Esophagus mucosa (tissue), 1 donor: ENCODE measurements around the gene VN1R4. TPM values are rescaled to one million over a fixed set of nuclear protein-coding genes. Genes with fewer than 3 reads are reported as not detected.
"Not testable (repeated sequence)": the region's sequence is repeated elsewhere in the genome, so short reads cannot be mapped to it uniquely, and the experiment has no call there.

Source experiments
- ATAC-seq: fragments of 200-7000 bp; cut with Tn5 transposase; one replicate; pipeline ENCODE4 v1.9.1; 2020
- total RNA-seq: library from RNA; stranded (reverse); gene quantifications from one replicate; pipeline ENCODE4 v1.2.4, GENCODE V29; 2023
- donor health status: DM: yes; HTN: yes; CAD: no.

The VN1R4 gene, protein sequence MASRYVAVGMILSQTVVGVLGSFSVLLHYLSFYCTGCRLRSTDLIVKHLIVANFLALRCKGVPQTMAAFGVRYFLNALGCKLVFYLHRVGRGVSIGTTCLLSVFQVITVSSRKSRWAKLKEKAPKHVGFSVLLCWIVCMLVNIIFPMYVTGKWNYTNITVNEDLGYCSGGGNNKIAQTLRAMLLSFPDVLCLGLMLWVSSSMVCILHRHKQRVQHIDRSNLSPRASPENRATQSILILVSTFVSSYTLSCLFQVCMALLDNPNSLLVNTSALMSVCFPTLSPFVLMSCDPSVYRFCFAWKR
- not detected for total RNA-seq

GRCh38 chr19:53267623-53268022, at the start of gene VN1R4:
VN1R4 (minus strand) TSS chr19:53267723; CDS start chr19:53267665, 58 bp downstream.
- not testable (repeated sequence) for ATAC-seq

GRCh38 chr19:53311897-53312296, 44.4 kb upstream of the VN1R4 start:
- no peak for ATAC-seq

DNA sequence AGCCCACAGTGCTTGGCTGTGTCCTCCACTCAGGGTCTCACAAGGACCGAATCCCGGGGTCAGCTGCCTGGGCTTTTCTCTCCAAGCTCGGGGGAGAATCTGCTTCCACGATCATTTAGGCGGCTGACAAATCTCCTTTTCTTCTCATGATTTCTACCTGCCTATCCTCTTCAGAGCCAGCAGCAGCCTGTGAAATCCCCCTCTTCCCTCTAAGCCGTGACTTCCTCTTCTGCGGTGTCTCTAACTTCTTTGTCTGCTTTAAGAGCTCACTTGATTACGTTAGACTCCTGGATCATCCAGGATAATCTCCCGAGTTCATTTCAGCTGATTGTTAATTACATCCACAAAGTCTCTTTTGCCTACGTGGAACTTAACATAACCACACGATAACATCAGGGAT, 43.5 kb upstream of the VN1R4 start:
- ATAC-seq, result no peak

- ATAC-seq, result no peak
Measured at GRCh38 chr19:53308339-53308811, 40.9 kb upstream of the VN1R4 start.

GRCh38 chr19:53301341-53301740, 33.8 kb upstream of the VN1R4 start:
- not testable (repeated sequence) for ATAC-seq

GRCh38 chr19:53294786-53295441, 27.4 kb upstream of the VN1R4 start:
- no peak for ATAC-seq

DNA sequence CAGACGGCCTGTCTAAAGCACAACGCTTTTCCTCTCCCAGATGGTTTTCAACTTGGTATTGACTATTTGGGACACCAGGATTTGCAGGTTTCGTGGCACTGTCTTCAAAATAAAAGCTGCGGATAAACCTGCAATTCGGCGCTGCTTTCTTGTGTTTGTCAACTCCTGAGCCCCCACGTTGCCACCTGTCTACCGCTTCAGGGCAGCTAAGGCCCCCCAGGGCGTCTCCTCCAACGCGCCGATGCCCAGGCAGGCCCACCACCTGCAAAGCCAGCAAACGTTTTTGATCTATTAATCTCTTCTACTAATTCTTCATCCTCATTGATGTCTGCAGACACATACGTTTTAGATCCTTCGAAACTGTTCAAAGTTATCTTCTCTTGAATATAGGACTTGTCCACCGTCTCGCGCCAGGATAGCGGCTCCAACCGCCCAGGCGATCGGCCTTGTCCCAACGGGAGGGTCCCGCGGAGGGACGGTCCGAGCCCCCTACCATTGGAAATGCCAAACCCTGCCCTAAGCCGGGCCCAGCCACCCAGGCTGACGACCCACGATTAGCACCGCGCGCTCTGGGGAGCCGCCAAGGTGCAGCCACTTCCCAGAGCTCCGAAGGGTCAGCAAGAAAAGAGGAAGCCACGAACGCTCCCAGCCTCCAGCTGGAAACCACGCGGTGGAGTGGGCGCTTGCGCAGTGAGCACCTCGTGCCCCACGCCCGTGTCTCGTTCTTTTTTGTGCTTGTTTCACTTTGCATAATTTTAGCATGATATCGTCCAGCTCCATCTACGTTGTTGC, 23.4 kb upstream of the VN1R4 start:
- ATAC-seq, result no peak

GRCh38 chr19:53285087-53285486, 17.6 kb upstream of the VN1R4 start:
- ATAC-seq, result no peak

- not testable (repeated sequence) for ATAC-seq
Measured at GRCh38 chr19:53281947-53282346, 14.4 kb upstream of the VN1R4 start.

DNA sequence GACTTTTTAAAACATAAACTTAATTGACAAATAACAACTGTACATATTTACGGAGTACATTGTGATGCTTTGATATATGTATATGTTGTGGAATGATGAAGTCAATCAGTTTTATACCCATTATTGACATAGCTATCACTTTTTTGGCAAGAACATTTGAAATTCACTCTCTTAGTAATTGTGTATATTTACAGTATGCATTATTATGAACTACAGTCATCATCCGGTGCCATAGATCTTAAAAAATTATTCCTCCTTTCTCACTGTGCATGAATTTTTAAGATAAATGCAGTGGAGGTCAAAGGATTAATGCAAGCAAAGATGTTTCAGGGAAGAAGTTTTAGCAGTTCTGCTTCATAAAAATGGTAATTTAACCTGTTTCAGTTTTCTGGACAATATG, 8.0 kb upstream of the VN1R4 start:
- no peak for ATAC-seq

- ATAC-seq, result no peak
Measured at GRCh38 chr19:53272044-53272443, 4.5 kb upstream of the VN1R4 start.

- ATAC-seq, result not testable (repeated sequence)
Measured at GRCh38 chr19:53269861-53270260, 2.3 kb upstream of the VN1R4 start.

DNA sequence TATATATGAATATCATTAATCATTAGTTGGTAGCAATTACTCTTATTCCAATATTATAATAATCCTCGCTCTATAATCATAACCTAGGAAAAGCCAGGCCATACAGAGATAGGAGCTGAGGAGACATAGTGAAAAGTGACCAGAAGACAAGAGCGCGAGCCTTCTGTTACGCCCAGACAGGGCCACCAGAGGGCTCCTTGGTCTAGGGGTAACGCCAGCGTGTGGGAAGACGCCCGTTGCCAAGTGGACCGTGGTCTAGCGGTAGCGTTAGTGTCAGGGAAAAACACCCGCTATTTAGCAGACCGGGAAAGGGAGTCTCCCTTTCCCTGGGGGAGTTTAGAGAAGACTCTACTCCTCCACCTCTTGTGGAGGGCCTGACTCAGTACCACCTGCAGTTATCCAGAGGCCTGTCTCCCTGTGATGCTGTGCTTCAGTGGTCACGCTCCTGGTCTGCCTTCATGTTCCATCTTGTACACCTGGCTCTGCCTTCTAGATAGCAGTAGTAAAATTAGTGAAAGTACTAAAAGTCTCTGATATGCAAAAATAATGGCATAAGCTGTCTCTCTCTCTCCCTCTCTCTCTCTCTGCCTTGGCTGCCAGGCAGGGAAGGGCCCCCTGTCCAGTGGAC, 9.7 kb downstream of the VN1R4 start, which contains the start of gene VN1R2:
TSS of gene VN1R2 (plus strand) at position 578 of the 628 bp plus-strand sequence. CDS start 84 bp downstream, outside the sequence.
- not testable (repeated sequence) for ATAC-seq

- peak; percentile 96 for ATAC-seq
Measured at GRCh38 chr19:53254411-53255341, 12.8 kb downstream of the VN1R4 start, which contains the start of gene ZNF677. ZNF677 (minus strand) TSS chr19:53254873; CDS start chr19:53251550, 3,323 bp downstream.

GRCh38 chr19:53246498-53246897, 21.0 kb downstream of the VN1R4 start:
- ATAC-seq, result no peak

- no peak for ATAC-seq
Measured at GRCh38 chr19:53237114-53237777, 30.3 kb downstream of the VN1R4 start.

DNA sequence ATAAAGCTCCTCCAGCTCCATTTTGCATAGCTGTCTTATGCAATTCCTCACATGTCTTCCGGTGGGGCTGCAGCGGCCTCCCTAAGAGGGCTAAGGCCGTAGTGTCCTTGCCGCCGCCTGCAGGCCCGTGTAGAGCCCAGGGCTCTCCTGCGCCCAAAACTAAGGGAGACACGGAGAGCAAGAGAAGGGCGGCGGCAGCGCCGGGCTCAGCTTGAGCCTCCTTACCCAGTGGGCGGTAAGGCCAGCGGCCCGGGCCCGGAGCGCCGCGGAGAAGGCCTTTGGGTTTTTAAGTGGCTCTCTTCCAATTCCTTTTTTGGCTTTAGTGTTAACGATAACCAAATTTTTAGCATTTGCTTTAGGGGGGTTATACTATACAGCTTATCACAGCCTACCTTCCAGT, 42.9 kb downstream of the VN1R4 start:
- ATAC-seq, result no peak

- not testable (repeated sequence) for ATAC-seq
Measured at GRCh38 chr19:53222716-53223115, 44.8 kb downstream of the VN1R4 start.
